Placental epithelial cell (primary cell): Measurements from ENCODE around the gene ZNF628. TPM values are rescaled to one million over a fixed set of nuclear protein-coding genes. Genes with fewer than 3 reads are reported as not detected.

ENCODE experiments used
- total RNA-seq: library from RNA; depleted of rRNA; stranded (reverse); fragments of >200 nt; gene quantifications from 2 replicates; pipeline ENCODE4 v1.2.3, GENCODE V29; 2012

The ZNF628 gene
- total RNA-seq = 2.0 and 2.8 TPM in 2 replicates

GRCh38 chr19:55476100-55476775 lies at the start of gene ZNF628:
TSS of gene ZNF628 (plus strand) at chr19:55476617. CDS start at chr19:55479911, 3,294 bp downstream.

GRCh38 chr19:55443045-55443823 lies 33.2 kb upstream of the ZNF628 start, which contains the start of gene SHISA7:
TSS of gene SHISA7 (minus strand) at chr19:55443300. CDS start at chr19:55442863, 437 bp downstream.

GRCh38 chr19:55461259-55461973 lies 15.0 kb upstream of the ZNF628 start, which contains the start of gene ISOC2:
TSS of gene ISOC2 (minus strand) at chr19:55461642. CDS start at chr19:55456486, 5,156 bp downstream.

GRCh38 chr19:55464662-55465054 lies 11.8 kb upstream of the ZNF628 start, which contains the start of gene C19orf85:
TSS of gene C19orf85 (minus strand) at chr19:55464751. CDS start at chr19:55464554, 197 bp downstream.

GRCh38 chr19:55484593-55485438 lies 8.4 kb downstream of the ZNF628 start, which contains the start of gene NAT14:
TSS of gene NAT14 (plus strand) at chr19:55485188. CDS start at chr19:55485709, 521 bp downstream.

GRCh38 chr19:55487924-55488687 lies 11.7 kb downstream of the ZNF628 start, which contains the start of gene SSC5D:
TSS of gene SSC5D (plus strand) at chr19:55488436. CDS start at chr19:55488590, 154 bp downstream.

Other genes with a start within 250 kb of the ZNF628 start
- 3.9 TPM in 2 replicates for gene TMEM86B, start 247.9 kb upstream of the ZNF628 start, total RNA-seq
- gene PPP6R1, start 217.6 kb upstream of the ZNF628 start, total RNA-seq = 32.2 and 54.1 TPM in 2 replicates
- gene HSPBP1, start 196.5 kb upstream of the ZNF628 start, total RNA-seq = 20.4 and 64.0 TPM in 2 replicates
- 0.79 and 2.2 TPM in 2 replicates for gene BRSK1, start 192.6 kb upstream of the ZNF628 start, total RNA-seq
- not detected in 2 replicates for gene TMEM150B, start 151.3 kb upstream of the ZNF628 start, total RNA-seq
- gene KMT5C, start 136.7 kb upstream of the ZNF628 start, total RNA-seq = 10.5 and 24.3 TPM in 2 replicates
- gene COX6B2, start 121.9 kb upstream of the ZNF628 start, total RNA-seq = 0.11 and 0.79 TPM in 2 replicates
- gene GARIN5B, start 113.4 kb upstream of the ZNF628 start, total RNA-seq = 0.39 TPM in 1 of 2 replicates, not detected in the other
- gene IL11, start 106.2 kb upstream of the ZNF628 start, total RNA-seq = 5.1 and 7.7 TPM in 2 replicates
- gene TMEM190, start 99.8 kb upstream of the ZNF628 start, total RNA-seq = 2.0 TPM in 1 of 2 replicates, not detected in the other
- gene TMEM238, start 92.3 kb upstream of the ZNF628 start, total RNA-seq = 0.39 and 3.7 TPM in 2 replicates
- gene RPL28, start 90.7 kb upstream of the ZNF628 start, total RNA-seq = 362 and 492 TPM in 2 replicates
- 30.2 and 81.9 TPM in 2 replicates for gene UBE2S, start 68.8 kb upstream of the ZNF628 start, total RNA-seq
- gene SHISA7, start 33.3 kb upstream of the ZNF628 start, total RNA-seq = not detected in 2 replicates
- gene ISOC2, start 15.0 kb upstream of the ZNF628 start, total RNA-seq = 63.6 and 80.4 TPM in 2 replicates
- gene C19orf85, start 11.9 kb upstream of the ZNF628 start, total RNA-seq = not detected in 2 replicates
- 7.7 and 10.6 TPM in 2 replicates for gene NAT14, start 8.6 kb downstream of the ZNF628 start, total RNA-seq
- gene SSC5D, start 11.8 kb downstream of the ZNF628 start, total RNA-seq = 0.22 and 1.2 TPM in 2 replicates
- gene SBK2, start 60.5 kb downstream of the ZNF628 start, total RNA-seq = not detected in 2 replicates
- not detected in 2 replicates for gene SBK3, start 68.9 kb downstream of the ZNF628 start, total RNA-seq
- gene ZNF579, start 104.2 kb downstream of the ZNF628 start, total RNA-seq = 7.1 and 7.6 TPM in 2 replicates
- 5.1 and 8.9 TPM in 2 replicates for gene FIZ1, start 122.9 kb downstream of the ZNF628 start, total RNA-seq
- gene ZNF524, start 123.7 kb downstream of the ZNF628 start, total RNA-seq = 7.5 and 14.1 TPM in 2 replicates
- 1.8 and 2.0 TPM in 2 replicates for gene ZNF865, start 129.0 kb downstream of the ZNF628 start, total RNA-seq
- 7.5 and 11.0 TPM in 2 replicates for gene ZNF784, start 147.9 kb downstream of the ZNF628 start, total RNA-seq
- 8.1 and 10.2 TPM in 2 replicates for gene ZNF580, start 164.4 kb downstream of the ZNF628 start, total RNA-seq
- 33.3 and 57.3 TPM in 2 replicates for gene ZNF581, start 167.0 kb downstream of the ZNF628 start, total RNA-seq
- 2.8 and 7.5 TPM in 2 replicates for gene CCDC106, start 171.6 kb downstream of the ZNF628 start, total RNA-seq
- gene U2AF2, start 178.4 kb downstream of the ZNF628 start, total RNA-seq = 70.3 and 84.4 TPM in 2 replicates
- 14.5 and 98.1 TPM in 2 replicates for gene EPN1, start 198.6 kb downstream of the ZNF628 start, total RNA-seq